HG03439 (cell line): ENCODE measurements around the gene DCDC2C.

ENCODE experiments used
- ATAC-seq: cut with Tn5 transposase; IDR thresholded peaks from one replicate; pipeline ENCODE4 v1.9.1; 2021; ENCODE audit warnings: mild to moderate bottlenecking, moderate library complexity; ENCODE audit not compliant: unreplicated experiment

Gene DCDC2C

GRCh38 chr2:3708576-3708975 lies 5.2 kb downstream of the DCDC2C start:
- ATAC-seq = no peak

- ATAC-seq = no peak
These were observed 5.8 kb downstream of the DCDC2C start for GRCh38 chr2:3709225-3709624.

- no peak for ATAC-seq
These were observed 9.0 kb downstream of the DCDC2C start for GRCh38 chr2:3712424-3712823.

DNA sequence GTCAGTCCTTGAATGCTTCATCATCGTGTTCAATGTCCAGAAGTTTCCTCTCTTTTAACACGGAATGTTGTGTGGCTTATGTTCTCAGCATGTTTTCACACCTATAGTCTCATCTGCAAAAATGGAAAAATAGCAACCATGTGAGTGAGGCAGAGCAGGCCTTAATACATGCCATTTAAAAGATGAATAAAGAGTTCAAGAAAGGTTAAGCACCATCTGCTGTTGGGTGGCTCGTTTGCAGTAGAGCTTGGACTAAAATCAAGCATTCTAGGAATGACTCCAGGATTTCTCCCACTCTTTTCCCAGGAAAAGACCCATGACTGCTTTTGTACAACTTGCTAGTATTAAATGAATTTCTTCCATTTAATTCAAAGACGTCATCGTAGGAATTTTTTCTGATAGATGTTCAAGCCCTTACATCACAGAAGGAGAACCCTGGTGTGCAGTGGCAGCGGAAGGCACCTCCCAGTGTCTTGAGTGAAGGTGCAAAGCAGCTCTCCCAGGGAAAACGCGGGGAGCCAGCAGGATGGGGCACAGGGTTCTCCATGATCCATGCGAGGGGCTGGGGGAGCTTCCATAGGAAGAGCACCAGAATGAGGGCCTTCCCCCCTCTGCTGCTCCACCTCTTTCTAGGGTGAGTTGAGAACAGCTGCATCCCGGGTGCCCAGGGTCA lies 9.6 kb downstream of the DCDC2C start:
- ATAC-seq = no peak

- ATAC-seq = no peak
These were observed 15.3 kb downstream of the DCDC2C start for GRCh38 chr2:3718679-3719078.

GRCh38 chr2:3725002-3725401 lies 21.6 kb downstream of the DCDC2C start:
- ATAC-seq = no peak

DNA sequence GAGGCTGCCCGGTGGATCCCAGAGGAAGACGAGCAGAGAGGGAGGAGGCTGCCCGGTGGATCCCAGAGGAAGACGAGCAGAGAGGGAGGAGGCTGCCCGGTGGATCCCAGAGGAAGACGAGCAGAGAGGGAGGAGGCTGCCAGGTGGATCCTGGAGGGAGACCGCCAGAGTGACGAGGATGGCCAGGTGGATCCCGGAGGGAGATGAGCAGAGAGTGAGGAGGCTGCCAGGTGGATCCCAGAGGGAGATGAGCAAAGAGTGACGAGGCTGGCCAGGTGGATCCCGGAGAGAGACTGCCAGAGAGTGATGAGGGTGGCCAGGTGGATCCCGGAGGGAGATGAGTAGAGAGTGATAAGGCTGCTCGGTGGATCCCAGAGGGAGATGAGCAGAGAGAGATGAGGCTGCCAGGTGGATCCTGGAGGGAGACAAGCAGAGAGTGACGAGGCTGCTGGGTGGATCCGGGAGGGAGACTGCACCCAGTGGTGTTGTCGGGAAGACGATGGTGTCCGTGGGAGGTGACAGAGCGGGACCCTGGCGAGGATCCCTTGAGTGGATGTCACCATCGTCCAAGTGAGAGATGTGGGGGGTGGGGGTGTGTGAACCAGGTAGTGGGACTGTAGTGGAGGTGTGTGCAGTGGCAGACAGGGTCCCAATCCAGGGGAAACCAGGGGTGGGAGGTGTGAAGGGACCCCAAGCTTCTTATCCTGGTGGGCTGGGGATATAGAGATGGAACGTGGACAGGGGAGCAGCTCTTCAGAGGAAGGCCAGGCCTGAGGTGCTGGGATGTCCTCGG lies 22.3 kb downstream of the DCDC2C start:
- no peak for ATAC-seq

DNA sequence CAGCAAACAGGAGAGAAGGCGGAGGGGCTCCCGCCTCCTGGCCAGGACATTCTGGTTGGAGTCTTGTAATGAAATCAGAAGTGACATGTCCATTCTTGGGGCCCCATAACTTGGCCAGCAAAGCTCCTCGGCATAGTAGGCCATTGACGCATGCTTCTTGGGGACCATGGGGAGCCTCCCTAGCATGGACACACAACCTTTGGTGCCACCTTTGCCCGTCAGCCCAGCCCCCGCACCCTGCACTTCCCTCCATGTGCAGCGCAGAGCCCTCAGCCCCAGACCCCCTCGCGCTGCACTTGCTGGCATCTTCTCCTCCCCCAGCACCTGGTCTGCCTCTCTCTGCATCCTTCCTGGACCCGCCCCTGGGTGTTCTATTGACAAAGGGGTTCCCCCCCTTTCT lies 23.1 kb downstream of the DCDC2C start:
- no peak for ATAC-seq

- no peak for ATAC-seq
These were observed 24.1 kb downstream of the DCDC2C start for GRCh38 chr2:3727397-3728045.

DNA sequence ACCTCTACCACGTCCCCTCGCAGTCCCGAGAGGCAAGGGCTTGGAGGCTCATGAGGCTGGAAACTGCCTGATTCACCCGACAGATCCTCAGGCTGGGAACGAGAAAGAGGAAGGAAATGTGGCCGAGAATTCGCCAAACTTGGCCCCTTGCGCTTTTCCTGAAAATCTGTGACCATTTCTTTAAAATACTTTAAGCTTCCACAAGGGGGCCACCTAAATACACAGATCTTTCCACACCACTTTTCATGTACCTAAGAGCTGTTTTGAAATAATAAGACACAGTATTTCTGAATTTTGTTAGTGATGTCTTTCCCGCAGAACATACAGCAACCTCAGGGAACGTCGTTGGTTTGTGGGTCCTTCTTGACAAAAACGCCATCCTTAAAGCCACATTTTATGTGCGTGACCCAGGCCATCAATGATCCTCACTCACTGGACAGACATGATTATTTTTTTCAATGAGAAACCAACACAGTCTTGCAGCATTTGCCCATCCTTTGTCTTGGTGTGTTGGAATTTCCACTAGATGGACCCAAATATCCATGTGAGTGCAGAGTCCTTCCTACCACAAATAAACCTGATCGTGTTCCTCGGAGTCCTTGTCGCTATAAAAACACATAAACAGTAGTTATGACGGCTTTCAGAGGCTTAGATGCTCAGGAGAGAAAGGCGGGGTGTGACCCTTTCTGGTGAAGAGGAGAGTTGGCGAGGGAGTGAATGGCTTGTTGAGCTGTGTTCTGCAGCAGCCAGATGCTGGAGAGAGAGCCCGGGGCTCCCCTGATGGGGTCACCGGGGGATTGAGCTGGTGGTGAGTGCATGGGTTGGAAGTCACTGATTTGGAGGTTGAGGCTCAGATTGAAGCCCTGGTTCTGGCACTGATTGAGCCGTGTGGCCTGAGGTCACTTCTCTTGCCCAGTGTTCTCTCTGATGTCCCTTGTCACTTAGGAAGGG lies 25.0 kb downstream of the DCDC2C start:
- ATAC-seq = no peak

- ATAC-seq = no peak
These were observed 25.7 kb downstream of the DCDC2C start for GRCh38 chr2:3729055-3729448.

DNA sequence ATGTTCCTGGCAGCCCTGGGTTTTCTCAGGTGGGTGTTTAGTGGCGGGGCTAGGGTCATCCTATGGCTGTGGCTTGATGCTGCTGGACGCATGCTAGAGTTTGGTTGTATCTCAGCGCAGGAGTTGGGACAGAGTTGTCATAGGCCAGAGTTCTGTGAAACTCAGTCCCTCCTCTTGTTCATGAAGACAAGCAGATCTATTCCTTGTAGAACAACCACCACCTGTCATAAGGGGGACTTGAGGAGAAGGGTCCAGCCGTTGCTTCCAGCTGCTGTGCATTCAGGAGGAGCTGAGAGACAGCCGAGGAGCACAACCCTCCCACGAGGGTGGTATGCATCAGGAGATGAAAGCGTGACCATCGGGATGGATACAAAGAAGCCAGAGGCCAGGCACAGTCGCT lies 26.4 kb downstream of the DCDC2C start:
- ATAC-seq = no peak

DNA sequence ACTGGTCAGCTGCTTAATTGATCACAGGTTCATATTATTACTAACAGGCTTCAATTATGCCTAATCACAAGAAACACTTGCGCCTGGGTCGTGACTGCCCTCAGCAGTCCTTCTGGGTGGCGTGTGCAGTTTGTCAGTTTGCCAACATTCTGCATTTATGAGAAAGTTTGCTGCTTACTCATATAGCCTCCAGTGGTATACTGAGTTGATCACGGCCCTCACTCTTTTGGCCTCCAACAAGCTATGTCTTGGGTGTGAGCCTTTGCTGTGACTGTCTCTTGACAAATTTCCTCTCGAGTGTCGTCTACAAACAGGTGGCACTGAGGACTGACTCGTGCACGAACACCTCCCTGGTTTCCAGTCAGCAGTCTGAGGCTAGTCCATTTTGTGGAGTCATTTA lies 27.3 kb downstream of the DCDC2C start:
- ATAC-seq = no peak

DNA sequence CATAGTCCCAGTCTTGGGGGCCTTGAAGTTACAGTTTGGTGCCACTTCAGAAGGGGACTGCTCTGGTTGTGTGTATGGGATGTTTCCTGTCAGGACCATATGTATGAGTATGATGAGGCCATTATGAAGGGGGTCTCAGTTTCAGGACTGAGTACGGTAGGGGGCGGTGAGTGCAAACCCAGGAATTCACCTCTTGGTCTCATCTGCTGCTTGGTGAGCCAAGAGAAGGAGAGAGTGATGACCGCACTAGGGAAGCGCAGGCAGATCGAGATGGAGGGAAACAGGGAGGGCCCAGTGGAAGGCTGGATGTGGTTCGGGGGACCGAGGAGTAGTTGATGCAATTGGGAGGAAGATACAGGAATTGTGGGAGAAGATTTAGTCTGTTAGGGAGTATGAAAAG lies 28.5 kb downstream of the DCDC2C start:
- no peak for ATAC-seq

DNA sequence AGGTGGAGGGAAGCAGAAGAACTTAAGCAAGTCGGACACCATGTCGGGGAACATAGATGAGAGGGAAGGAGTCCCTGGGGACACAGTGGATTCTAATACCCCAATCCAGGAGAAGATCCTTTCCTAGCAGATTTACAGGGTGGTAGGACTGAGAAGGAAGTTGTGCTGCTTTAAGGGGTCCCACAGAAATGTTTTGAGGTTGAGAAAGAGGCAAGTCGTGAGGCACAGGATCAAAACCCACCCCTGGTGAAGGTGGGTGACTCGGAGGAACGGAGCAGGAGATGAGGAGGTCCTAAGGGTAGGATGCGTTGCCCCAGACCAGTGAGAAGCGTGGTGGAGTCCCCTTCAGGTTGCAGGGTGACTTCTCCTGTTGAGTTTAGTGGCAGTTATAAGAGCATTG lies 32.7 kb downstream of the DCDC2C start:
- ATAC-seq = no peak

DNA sequence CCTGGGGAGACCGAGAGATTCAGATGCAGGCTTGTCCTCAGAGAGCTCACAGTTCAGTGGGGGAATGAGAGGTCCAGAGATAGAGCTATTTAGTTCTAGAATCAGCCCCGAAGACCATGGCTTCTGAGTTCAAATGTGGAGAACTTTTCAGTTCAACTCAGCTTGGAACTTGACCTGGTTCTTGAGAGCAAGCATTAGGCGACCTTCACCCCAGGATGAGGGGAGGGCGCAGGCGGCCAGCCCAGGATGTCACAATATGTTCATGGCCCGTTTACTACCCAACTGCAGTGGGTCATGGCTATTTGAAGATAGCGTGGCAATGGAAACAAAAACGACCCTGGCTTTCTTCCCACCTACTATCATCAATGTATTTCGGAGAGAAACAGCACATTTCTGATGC lies 33.8 kb downstream of the DCDC2C start:
- ATAC-seq = no peak

GRCh38 chr2:3738454-3738853 lies 35.1 kb downstream of the DCDC2C start:
- ATAC-seq = no peak

DNA sequence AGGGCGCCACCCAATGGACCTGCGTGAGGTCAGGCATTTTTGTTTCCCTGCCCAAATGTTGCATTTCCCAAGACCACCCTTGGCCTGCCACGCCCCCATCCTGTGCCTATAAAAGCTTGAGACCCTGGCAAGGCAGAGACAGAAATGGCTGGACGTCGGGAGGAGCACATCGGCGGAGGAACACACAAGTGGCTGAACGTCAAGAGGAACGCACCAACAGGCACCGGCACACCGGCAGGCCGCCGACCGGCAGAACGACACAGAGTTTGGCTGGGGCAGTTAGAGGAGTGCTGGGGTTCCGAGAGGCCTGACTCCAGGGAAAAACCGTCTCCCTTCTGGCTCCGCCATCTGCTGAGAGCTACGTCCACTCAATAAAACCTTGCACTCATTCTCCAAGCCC lies 35.9 kb downstream of the DCDC2C start:
- no peak for ATAC-seq

- no peak for ATAC-seq
These were observed 38.0 kb downstream of the DCDC2C start for GRCh38 chr2:3741396-3741795.

GRCh38 chr2:3741867-3742602 lies 38.7 kb downstream of the DCDC2C start:
- no peak for ATAC-seq
